ENCODE measurements around the gene NAT9.

GRCh38 chr17:74768763-74769114 is 7.4 kb downstream of the NAT9 start:
- TF ChIP-seq EP300 (IDR thresholded peaks at IDR 0.05) (no peak), POLR2A (IDR thresholded peaks at IDR 0.05) (no peak), CTCF (IDR thresholded peaks at IDR 0.05) (no peak)
